BJ (cell line): ENCODE results near the gene VDR. TPM values are rescaled to one million over a fixed set of nuclear protein-coding genes. Genes with fewer than 3 reads are reported as not detected.

Source experiments
- CTCF ChIA-PET: fragments of 350-600 bp; formaldehyde crosslinking; extraction: SDS; loops from one replicate; lab custom pipeline; 2021; ENCODE audit warnings: antibody characterized with exemption, inconsistent platforms; lab: Yijun Ruan, JAX
- POLR2A ChIA-PET: fragments of 300-600 bp; sonication (Branson Sonifier 250); formaldehyde crosslinking; extraction: SDS; loops from one replicate; lab custom pipeline; 2021; ENCODE audit warnings: antibody characterized with exemption; lab: Charles Lee
- DNase-seq: peaks from one replicate; pipeline ENCODE4 v3.0.0-alpha.2; 2011; ENCODE audit warnings: low read depth
- H3K27me3 ChIP-seq: 2 replicates; pipeline ENCODE4 v1.6.0; 2011; ENCODE audit warnings: low read length; ENCODE audit not compliant: control insufficient read depth, insufficient read depth
- H3K36me3 ChIP-seq: 2 replicates; pipeline ENCODE4 v1.5.1; 2011; ENCODE audit warnings: low read length; ENCODE audit not compliant: control insufficient read depth, insufficient read depth
- H3K4me3 ChIP-seq: 2 replicates; pipeline ENCODE4 v1.5.1; 2011; ENCODE audit warnings: low read depth, mild to moderate bottlenecking, control low read depth, low read length
- polyA plus RNA-seq: library from polyadenylated mRNA; depleted of rRNA; stranded (reverse); fragments of >200 nt; gene quantifications from 2 replicates; pipeline ENCODE4 v1.2.3, GENCODE V29; 2011
- TF ChIP-seq, protein P1 (sequence below): IDR thresholded peaks from 2 replicates; pipeline ENCODE4 v1.5.1; 2011; ENCODE audit warnings: low read depth, mild to moderate bottlenecking, control low read depth, inconsistent platforms, low read length, moderate library complexity; ENCODE audit not compliant: insufficient read depth

VDR gene
- polyA plus RNA-seq, 1 experiment, result 40.5 TPM

DNA sequence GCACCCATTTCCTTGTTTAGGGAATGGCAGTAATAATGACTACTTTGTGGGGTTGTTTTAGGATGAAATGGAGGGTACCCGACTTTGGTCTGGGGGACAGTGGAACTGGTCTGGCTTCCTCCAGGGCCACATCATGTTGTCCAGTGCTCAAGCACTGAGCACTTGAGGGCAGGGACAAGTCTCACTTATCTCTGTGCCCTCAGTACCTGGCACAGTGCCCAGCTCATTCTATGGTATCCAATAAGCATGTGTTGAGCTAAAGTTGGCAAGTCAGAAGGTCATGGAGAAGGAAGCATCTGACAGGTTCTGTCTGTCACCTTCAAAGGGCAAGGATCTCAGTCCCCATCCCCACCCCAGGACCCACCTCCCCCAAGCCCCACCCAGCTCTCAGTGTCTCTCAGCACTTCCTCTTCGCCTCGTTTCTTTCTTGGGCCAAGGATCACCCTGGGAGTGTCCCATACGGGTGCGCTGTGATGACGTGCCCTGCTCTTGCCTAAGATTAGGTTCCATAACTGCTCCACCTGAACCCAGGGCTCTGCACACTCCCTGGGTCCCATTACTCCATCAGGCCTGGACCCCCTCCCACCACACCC, 34.3 kb upstream of the VDR start:
- Histone ChIP-seq H3K36me3 (no peaks in the 10 kb centered on the region), H3K27me3 (no peaks in the 10 kb centered on the region), H3K4me3 (no peak overlapping the region)
- TF ChIP-seq, protein P1, sequence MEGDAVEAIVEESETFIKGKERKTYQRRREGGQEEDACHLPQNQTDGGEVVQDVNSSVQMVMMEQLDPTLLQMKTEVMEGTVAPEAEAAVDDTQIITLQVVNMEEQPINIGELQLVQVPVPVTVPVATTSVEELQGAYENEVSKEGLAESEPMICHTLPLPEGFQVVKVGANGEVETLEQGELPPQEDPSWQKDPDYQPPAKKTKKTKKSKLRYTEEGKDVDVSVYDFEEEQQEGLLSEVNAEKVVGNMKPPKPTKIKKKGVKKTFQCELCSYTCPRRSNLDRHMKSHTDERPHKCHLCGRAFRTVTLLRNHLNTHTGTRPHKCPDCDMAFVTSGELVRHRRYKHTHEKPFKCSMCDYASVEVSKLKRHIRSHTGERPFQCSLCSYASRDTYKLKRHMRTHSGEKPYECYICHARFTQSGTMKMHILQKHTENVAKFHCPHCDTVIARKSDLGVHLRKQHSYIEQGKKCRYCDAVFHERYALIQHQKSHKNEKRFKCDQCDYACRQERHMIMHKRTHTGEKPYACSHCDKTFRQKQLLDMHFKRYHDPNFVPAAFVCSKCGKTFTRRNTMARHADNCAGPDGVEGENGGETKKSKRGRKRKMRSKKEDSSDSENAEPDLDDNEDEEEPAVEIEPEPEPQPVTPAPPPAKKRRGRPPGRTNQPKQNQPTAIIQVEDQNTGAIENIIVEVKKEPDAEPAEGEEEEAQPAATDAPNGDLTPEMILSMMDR, result no peak
- CTCF ChIA-PET, result interaction anchor here (1.2 to 2.7 kb wide), 4 partner anchors 8 to 34 kb away, joined by 3 to 12 read pairs (median 6); partner anchors contain the start of gene VDR
- POLR2A ChIA-PET, result no interaction called here
- no peak for DNase-seq

DNA sequence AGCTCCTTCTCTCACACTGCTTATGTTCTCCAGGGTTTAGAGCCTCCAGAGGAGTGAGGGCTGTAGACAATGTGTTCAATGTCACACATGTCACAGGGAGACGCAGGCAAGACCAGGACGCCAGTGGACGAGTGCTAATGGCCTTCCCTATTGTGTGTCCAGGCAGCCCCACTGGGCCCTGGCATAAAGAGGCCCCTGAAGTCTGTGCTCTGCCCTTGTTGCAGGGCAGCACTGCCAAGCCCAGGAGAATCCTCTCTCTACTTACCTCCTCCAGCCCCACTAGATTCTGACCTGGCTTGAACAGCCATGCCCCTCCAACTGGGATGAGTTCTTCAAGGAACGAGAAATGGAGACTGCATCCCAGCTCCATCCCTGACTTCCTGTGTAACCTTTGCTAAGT, 33.8 kb upstream of the VDR start:
- H3K36me3 ChIP-seq, result no peaks in the 10 kb centered on the region
- CTCF ChIA-PET, result interaction anchor here (0.6 to 2.7 kb wide), 11 partner anchors 8 to 190 kb away, joined by 3 to 12 read pairs (median 3); partner anchors contain the start of gene VDR
- TF ChIP-seq, protein P1, result no peak
- POLR2A ChIA-PET, result no interaction called here
- no peak overlapping the region for H3K4me3 ChIP-seq
- DNase-seq, result no peak
- no peaks in the 10 kb centered on the region for H3K27me3 ChIP-seq

DNA sequence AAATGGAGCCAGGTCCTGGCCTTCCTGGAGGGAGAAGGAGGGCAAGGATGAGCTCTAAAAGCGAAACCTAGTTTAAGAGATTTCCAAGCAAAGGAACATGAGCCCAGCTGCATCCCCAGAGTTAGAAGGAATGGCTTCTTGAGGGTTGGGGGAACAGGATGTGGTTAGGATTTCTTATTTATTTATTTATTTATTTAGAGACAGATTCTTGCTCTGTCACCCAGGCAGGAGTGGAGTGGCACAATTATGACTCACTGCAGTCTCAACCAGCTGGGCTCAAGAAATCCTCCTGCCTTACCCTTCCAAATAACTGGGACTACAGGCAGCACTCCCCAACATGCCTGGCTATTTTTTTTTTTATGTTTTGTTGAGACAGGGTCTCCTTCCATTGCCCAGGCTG, 33.3 kb upstream of the VDR start:
- TF ChIP-seq, protein P1, result no peak
- H3K4me3 ChIP-seq, result no peak overlapping the region
- no peaks in the 10 kb centered on the region for H3K36me3 ChIP-seq
- POLR2A ChIA-PET, result no interaction called here
- no peaks in the 10 kb centered on the region for H3K27me3 ChIP-seq
- peak; percentile 20 for DNase-seq
- CTCF ChIA-PET, result interaction anchor here (0.6 to 2.7 kb wide), 12 partner anchors 8 to 876 kb away, joined by 3 to 12 read pairs (median 3); partner anchors contain the start of gene VDR

DNA sequence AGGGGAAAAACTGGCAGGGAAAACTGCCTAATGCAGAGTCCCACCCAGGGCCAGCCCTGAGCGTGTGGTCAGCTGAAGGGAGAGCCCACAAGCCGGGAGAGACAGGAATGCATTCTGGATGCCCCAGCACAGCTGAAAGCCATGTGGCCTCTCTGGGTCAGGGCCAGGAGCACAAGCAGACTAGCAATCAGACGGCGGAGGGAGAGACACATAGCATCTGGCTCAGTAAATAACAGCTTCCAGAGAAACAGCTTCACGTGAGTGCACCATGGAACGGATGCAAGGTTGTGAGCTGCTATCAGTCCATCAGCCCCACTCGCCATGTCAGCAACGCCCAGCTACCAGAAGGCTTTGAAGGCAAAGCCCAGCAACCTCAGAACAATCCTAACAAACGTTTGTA, 30.4 kb upstream of the VDR start:
- ChIA-PET POLR2A (interaction anchor here (0.5 kb wide), 1 partner anchor 801 kb away, joined by 3 read pairs; no protein-coding TSS in a partner anchor), CTCF (interaction anchor here (0.6 to 3.1 kb wide), 12 partner anchors 9 to 233 kb away, joined by 3 to 17 read pairs (median 4); partner anchors contain the start of genes TMEM106C and VDR)
- TF ChIP-seq, protein P1, result no peak
- Histone ChIP-seq H3K27me3 (peaks cover 6% of the 10 kb centered on the region), H3K36me3 (no peaks in the 10 kb centered on the region), H3K4me3 (no peak overlapping the region)
- peak; percentile 83 for DNase-seq

DNA sequence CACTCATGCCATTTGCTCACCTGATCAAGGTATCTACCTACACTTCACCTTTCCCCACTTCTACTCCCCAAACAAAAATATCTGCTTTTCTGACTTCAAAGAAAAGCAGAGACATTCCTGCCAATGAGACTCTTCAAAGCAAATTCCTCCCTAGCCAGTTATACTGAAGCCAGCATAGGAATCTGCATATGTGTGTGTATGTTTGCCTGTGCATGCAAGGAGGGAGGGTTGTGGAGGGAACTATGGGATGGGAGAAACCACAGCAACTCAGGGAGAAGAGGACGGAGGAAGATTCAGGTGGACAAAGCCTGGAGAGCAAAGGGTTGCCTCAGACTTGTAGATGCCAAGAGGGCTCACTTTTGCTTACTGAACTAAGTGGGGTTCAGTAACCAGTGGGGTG, 26.4 kb upstream of the VDR start:
- TF ChIP-seq, protein P1, result no peak
- Histone ChIP-seq H3K4me3 (no peak overlapping the region), H3K36me3 (no peaks in the 10 kb centered on the region), H3K27me3 (peaks cover 27% of the 10 kb centered on the region)
- CTCF ChIA-PET, result no interaction called here
- no peak for DNase-seq
- POLR2A ChIA-PET, result no interaction called here
